Transverse colon (tissue), 4 donors: Measurements from ENCODE around the gene PPP1R13B. TPM values are rescaled to one million over a fixed set of nuclear protein-coding genes. Genes with fewer than 3 reads are reported as not detected.

Source experiments
- DNase-seq: peaks from one replicate; pipeline ENCODE4 v3.0.0-alpha.2; 2019
- H3K27ac ChIP-seq, 4 donors: fragments of 200-600 bp; sonication (generic); 2 replicates each; pipeline ENCODE4 v1.5.1; 2016 to 2018; ENCODE audit warnings: inconsistent platforms in 4 of 4
- H3K27me3 ChIP-seq: fragments of 200-600 bp; sonication (generic); 2 replicates; pipeline ENCODE4 v1.5.1; 2017; ENCODE audit warnings: inconsistent platforms
- H3K36me3 ChIP-seq, 4 donors: fragments of 200-600 bp; sonication (generic); 2 replicates each; pipeline ENCODE4 v1.5.1; 2017 to 2019; ENCODE audit warnings: inconsistent platforms in 4 of 4
- H3K4me1 ChIP-seq, 4 donors: fragments of 200-600 bp; sonication (generic); 2 replicates each; pipeline ENCODE4 v1.5.1; 2017 to 2020; ENCODE audit warnings: inconsistent platforms in 4 of 4
- H3K4me3 ChIP-seq, 4 donors: fragments of 200-600 bp; sonication (generic); 1 replicate in 1 of 4; 2 replicates in 3 of 4; pipeline versions ENCODE4 v1.5.1 to v1.6.1; 2017 to 2019; ENCODE audit warnings: inconsistent platforms in 4 of 4
- H3K9me3 ChIP-seq, 2 donors: fragments of 200-600 bp; sonication (generic); 2 replicates each; pipeline ENCODE4 v1.5.1; 2017 to 2019; ENCODE audit warnings: inconsistent platforms in 2 of 2
- CTCF ChIP-seq, 5 experiments: fragments of 200-600 bp in 3 of 5; fragments of 450-650 bp in 2 of 5; sonication (generic) in 3 of 5; IDR thresholded peaks; 1 replicate in 2 of 5; 2 replicates in 3 of 5; pipeline ENCODE4 v1.5.1; 2016 to 2017; ENCODE audit warnings: antibody characterized with exemption in 5 of 5, inconsistent platforms in 3 of 5, mild to moderate bottlenecking in 2 of 5, moderate library complexity in 1 of 5
- EP300 ChIP-seq: sonication (generic); formaldehyde crosslinking; IDR thresholded peaks from one replicate; pipeline ENCODE4 v1.6.1; 2017; ENCODE audit warnings: antibody characterized with exemption, low read depth
- POLR2A ChIP-seq: fragments of 450-650 bp; IDR thresholded peaks from one replicate; pipeline ENCODE4 v1.6.1; 2016; ENCODE audit warnings: antibody characterized with exemption, mild to moderate bottlenecking, moderate library complexity
- POLR2AphosphoS5 ChIP-seq, 3 donors: sonication (generic); formaldehyde crosslinking; IDR thresholded peaks; one replicate each; pipeline ENCODE4 v1.6.1; 2016; ENCODE audit warnings: antibody characterized with exemption in 3 of 3
- WGBS, 2 donors: methylation state at CpG; one replicate each; pipeline ENCODE4 v1.1.5; 2018; ENCODE audit warnings: low coverage in 1 of 2; 5-methylcytosine and 5-hydroxymethylcytosine counted together
- in situ Hi-C, 4 donors: fragments of 200-750 bp; cut with MboI; loops; one replicate each; pipeline versions ENCODE4 v1.15.0 to v1.15.1; 2017; ENCODE audit warnings: low sequenced_read_pairs in 3 of 4, low pct_ligation_motif_present in 1 of 4, low pct_unique_long_range_greater_than_20kb in 1 of 4
- intact Hi-C: fragments of 100-400 bp; cut with DNase I; formaldehyde crosslinking; loops from one replicate; pipeline ENCODE4 v1.15.1; 2023; ENCODE audit warnings: low total_unique reads
- total RNA-seq, 4 donors: library from RNA; depleted of rRNA; stranded (reverse); fragments of >200 nt; gene quantifications; one replicate each; pipeline ENCODE4 v1.1.0, GENCODE V29; 2016

PPP1R13B gene
- total RNA-seq, 4 donors from 2014 or later, result 31.0 to 109 (median 42.0) TPM

- Histone ChIP-seq H3K9me3 (no peaks in the 10 kb centered on the region), H3K4me1 (peaks cover 26 to 59% (median 45%) of the 10 kb centered on the region in 4 donors), H3K4me3 (peak within 1 kb of the TSS; percentile 56 to 96 (median 87)), H3K27me3 (no peaks in the 10 kb centered on the region), H3K36me3 (no peaks in the 10 kb centered on the region), H3K27ac (peak within 1 kb of the TSS; percentile 91 to 97 (median 92))
- TF ChIP-seq POLR2AphosphoS5 (IDR thresholded peaks at IDR 0.05) (peak; percentile 81 to 87 (median 83)), CTCF (IDR thresholded peaks at IDR 0.05) (no peak), POLR2A (peak; percentile 61)
- peak; percentile 100 for DNase-seq
- intact Hi-C loops, result loop anchor here (10.0 kb wide), 1 partner anchor 141 kb away; no protein-coding TSS in a partner anchor
- in situ Hi-C loops, result no loop called here
- WGBS, 2 donors, result 1% methylated on average over 81 of the region's 121 CpGs; no CpG with 5 or more reads in 1 of the 2 donors
Measured at GRCh38 chr14:103715052-103716000, 132.0 kb downstream of the PPP1R13B start, which contains the start of the genes XRCC3 and ZFYVE21. Gene XRCC3 (minus strand): TSS chr14:103715451. CDS start chr14:103711087, 4,364 bp downstream. Gene ZFYVE21 (plus strand): TSS chr14:103715810. CDS start chr14:103715842, 32 bp downstream.

GRCh38 chr14:103714063-103714724, 133.2 kb downstream of the PPP1R13B start:
- Histone ChIP-seq H3K4me1 (peaks cover 30 to 66% (median 50%) of the 10 kb centered on the region in 4 donors), H3K27ac (peak overlapping the region in 3 of 4 donors; percentile 76 to 83 (median 79)), H3K4me3 (peak overlapping the region in 2 of 4 donors; percentile 78 to 96), H3K9me3 (no peaks in the 10 kb centered on the region), H3K36me3 (no peaks in the 10 kb centered on the region), H3K27me3 (no peaks in the 10 kb centered on the region)
- in situ Hi-C loops, result no loop called here
- WGBS, 2 donors, result 44 to 64% methylated on average over 14 to 16 of the region's 16 CpGs
- intact Hi-C loops, result loop anchor here (10.0 kb wide), 1 partner anchor 139 kb away; no protein-coding TSS in a partner anchor
- TF ChIP-seq POLR2A (no peak), CTCF (IDR thresholded peaks at IDR 0.05) (no peak), EP300 (no peak), POLR2AphosphoS5 (IDR thresholded peaks at IDR 0.05) (no peak)
- no peak for DNase-seq

GRCh38 chr14:103713304-103714062, 133.9 kb downstream of the PPP1R13B start:
- in situ Hi-C loops, result no loop called here
- no peak overlapping the region for H3K4me3 ChIP-seq
- WGBS, 2 donors, result 88% methylated on average over 18 of the region's 18 CpGs; no CpG with 5 or more reads in 1 of the 2 donors
- H3K27me3 ChIP-seq, result no peaks in the 10 kb centered on the region
- intact Hi-C loops, result loop anchor here (10.0 kb wide), 1 partner anchor 139 kb away; no protein-coding TSS in a partner anchor
- H3K4me1 ChIP-seq, result peaks cover 30 to 60% (median 50%) of the 10 kb centered on the region in 4 donors
- no peaks in the 10 kb centered on the region for H3K9me3 ChIP-seq
- TF ChIP-seq POLR2A, result no peak
- no peak for DNase-seq
- H3K36me3 ChIP-seq, result no peaks in the 10 kb centered on the region
- H3K27ac ChIP-seq, result peak overlapping the region in 2 of 4 donors; percentile 83 to 86

GRCh38 chr14:103712633-103713247, 134.6 kb downstream of the PPP1R13B start:
- Histone ChIP-seq H3K36me3 (no peaks in the 10 kb centered on the region), H3K4me1 (peaks cover 22 to 58% (median 50%) of the 10 kb centered on the region in 4 donors), H3K9me3 (no peaks in the 10 kb centered on the region), H3K27me3 (no peaks in the 10 kb centered on the region), H3K27ac (peak overlapping the region; percentile 74 to 86 (median 80)), H3K4me3 (no peak overlapping the region)
- in situ Hi-C loops (no loop called here), intact Hi-C loops (loop anchor here (10.0 kb wide), 1 partner anchor 138 kb away; no protein-coding TSS in a partner anchor)
- no peak for DNase-seq
- WGBS, 2 donors, result 92% methylated on average over 13 of the region's 24 CpGs; no CpG with 5 or more reads in 1 of the 2 donors
- no peak for TF ChIP-seq POLR2AphosphoS5 (IDR thresholded peaks at IDR 0.05)
- no peak for TF ChIP-seq POLR2A
- TF ChIP-seq EP300, result no peak
- TF ChIP-seq CTCF (IDR thresholded peaks at IDR 0.05), result no peak
